Body of pancreas (tissue), 4 donors: ENCODE data around the gene THTPA. TPM values are rescaled to one million over a fixed set of nuclear protein-coding genes. Genes with fewer than 3 reads are reported as not detected.

ENCODE experiments used
- ATAC-seq: fragments of 150-250 bp; one replicate; pipeline ENCODE4 v1.9.1; 2016
- DNase-seq, 4 donors: peaks; one replicate each; pipeline ENCODE4 v3.0.0-alpha.2; 2019
- H3K27ac ChIP-seq, 4 donors: fragments of 200-600 bp; sonication (generic); 1 replicate in 3 of 4; 2 replicates in 1 of 4; pipeline versions ENCODE4 v1.5.1 to v1.6.1; 2016 to 2019; ENCODE audit warnings: mild to moderate bottlenecking in 1 of 4, mixed read lengths in 1 of 4, moderate library complexity in 1 of 4
- H3K27me3 ChIP-seq, 2 donors: fragments of 200-600 bp; sonication (generic); one replicate each; pipeline ENCODE4 v1.6.0; 2016; ENCODE audit warnings: mild to moderate bottlenecking in 1 of 2
- H3K36me3 ChIP-seq, 2 donors: fragments of 200-600 bp; sonication (generic); replicated peaks in 1 of 2; 2 replicates each; pipeline ENCODE4 v1.5.1; 2016; ENCODE audit warnings: low read depth in 2 of 2; ENCODE audit not compliant: insufficient read depth in 1 of 2
- H3K4me1 ChIP-seq: fragments of 200-600 bp; sonication (generic); one replicate; pipeline ENCODE4 v1.6.0; 2016
- H3K4me3 ChIP-seq, 2 donors: fragments of 200-600 bp; sonication (generic); 1 replicate in 1 of 2; 2 replicates in 1 of 2; pipeline ENCODE4 v1.5.1; 2016 to 2019
- H3K9me3 ChIP-seq, 3 donors: fragments of 200-600 bp; sonication (generic); 1 replicate in 2 of 3; 2 replicates in 1 of 3; pipeline ENCODE4 v1.5.1; 2016
- CTCF ChIP-seq, 7 experiments: fragments of 450-650 bp in 4 of 7; fragments of 200-600 bp in 3 of 7; sonication (generic) in 3 of 7; IDR thresholded peaks; one replicate each; pipeline ENCODE4 v1.5.1; 2016 to 2019; ENCODE audit warnings: antibody characterized with exemption in 7 of 7
- POLR2A ChIP-seq, 3 donors: fragments of 450-650 bp; IDR thresholded peaks; one replicate each; pipeline ENCODE4 v1.6.1; 2016; ENCODE audit warnings: antibody characterized with exemption in 3 of 3, mild to moderate bottlenecking in 2 of 3
- WGBS, 2 donors: methylation state at CpG; one replicate each; pipeline ENCODE4 v1.1.5; 2017; 5-methylcytosine and 5-hydroxymethylcytosine counted together
- intact Hi-C: fragments of 100-400 bp; cut with DNase I; formaldehyde crosslinking; loops from one replicate; pipeline ENCODE4 v1.15.1; 2023
- total RNA-seq, 2 donors: library from RNA; depleted of rRNA; stranded (reverse); fragments of >200 nt; gene quantifications; one replicate each; pipeline ENCODE4 v1.1.0, GENCODE V29; 2016

THTPA gene
- total RNA-seq, 2 donors from 2014 or later: 11.7 to 43.2 TPM

DNA sequence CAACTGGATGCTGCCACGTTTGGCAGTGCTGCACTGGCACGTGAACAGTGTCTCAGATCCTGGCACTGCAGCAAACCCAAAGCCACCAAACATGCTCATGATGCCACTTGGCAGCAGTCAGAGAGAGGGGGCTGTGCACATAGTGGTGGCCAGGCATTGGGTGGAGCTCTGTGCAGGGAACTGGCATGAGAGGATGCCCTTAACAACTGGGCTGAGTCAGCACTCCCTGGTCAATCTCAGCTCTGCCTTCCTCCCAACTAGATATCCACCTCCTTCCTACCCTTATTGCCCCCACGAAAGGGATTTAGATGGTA is 41.5 kb upstream of the THTPA start:
- Histone ChIP-seq H3K27ac (no peak overlapping the region), H3K4me3 (no peak overlapping the region), H3K9me3 (no peaks in the 10 kb centered on the region), H3K4me1 (no peaks in the 10 kb centered on the region), H3K36me3 (no peaks in the 10 kb centered on the region), H3K27me3 (no peaks in the 10 kb centered on the region)
- intact Hi-C loops: no loop called here
- no peak for TF ChIP-seq CTCF (IDR thresholded peaks at IDR 0.05)
- no peak for TF ChIP-seq POLR2A (IDR thresholded peaks at IDR 0.05)
- ATAC-seq (no peak), DNase-seq (no peak)
- 60 to 67% methylated on average over 2 to 3 of the region's 3 CpGs for WGBS, 2 donors

DNA sequence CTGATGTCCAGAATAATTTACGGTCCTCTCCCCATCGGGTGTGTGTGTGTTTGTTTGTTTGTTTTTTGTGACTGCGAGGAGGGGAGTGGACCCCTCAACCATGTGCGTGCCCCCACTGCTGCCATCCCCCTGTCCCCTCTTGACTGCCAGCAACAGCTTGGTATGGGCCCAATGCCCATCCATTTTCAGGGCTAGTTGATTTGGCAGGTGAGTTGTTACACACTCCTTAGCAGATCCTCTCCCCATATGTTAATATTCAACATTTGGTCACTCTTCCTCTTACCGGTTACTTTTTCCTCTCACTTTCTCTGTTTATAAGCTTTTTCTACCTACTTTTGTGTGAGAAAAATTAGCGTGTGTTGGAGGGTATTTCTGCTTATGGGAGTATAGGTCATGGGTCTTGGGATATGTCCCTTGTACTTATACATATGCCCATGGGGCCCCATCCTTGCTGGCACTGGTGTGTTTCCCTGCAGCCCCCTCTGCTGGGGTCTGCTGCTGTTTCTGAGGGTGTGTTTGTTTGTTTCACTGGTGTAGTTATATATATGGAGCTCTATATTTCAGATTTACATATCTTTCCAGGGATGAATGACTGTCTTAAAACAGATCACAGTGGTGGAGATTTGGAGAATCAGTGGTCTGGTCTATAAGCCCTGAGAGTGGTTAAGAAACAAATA is 38.3 kb upstream of the THTPA start:
- no peaks in the 10 kb centered on the region for H3K9me3 ChIP-seq
- no peaks in the 10 kb centered on the region for H3K4me1 ChIP-seq
- ATAC-seq (no peak), DNase-seq (no peak)
- no peak overlapping the region for H3K4me3 ChIP-seq
- intact Hi-C loops: no loop called here
- H3K27me3 ChIP-seq: no peaks in the 10 kb centered on the region
- TF ChIP-seq POLR2A (IDR thresholded peaks at IDR 0.05): no peak
- TF ChIP-seq CTCF (IDR thresholded peaks at IDR 0.05): no peak
- WGBS, 2 donors: 74 to 76% methylated on average over 6 of the region's 6 CpGs
- H3K36me3 ChIP-seq: no peaks in the 10 kb centered on the region
- no peak overlapping the region for H3K27ac ChIP-seq

- ATAC-seq: no peak
- intact Hi-C loops: no loop called here
- Histone ChIP-seq H3K36me3 (no peaks in the 10 kb centered on the region), H3K4me1 (no peaks in the 10 kb centered on the region), H3K27me3 (no peaks in the 10 kb centered on the region), H3K4me3 (no peak overlapping the region), H3K9me3 (no peaks in the 10 kb centered on the region), H3K27ac (no peak overlapping the region)
- 79 to 88% methylated on average over 4 of the region's 4 CpGs for WGBS, 2 donors
- no peak for TF ChIP-seq CTCF (IDR thresholded peaks at IDR 0.05)
- no peak for TF ChIP-seq POLR2A (IDR thresholded peaks at IDR 0.05)
- no peak for DNase-seq
Observed at GRCh38 chr14:23518709-23519108, 37.4 kb upstream of the THTPA start.

DNA sequence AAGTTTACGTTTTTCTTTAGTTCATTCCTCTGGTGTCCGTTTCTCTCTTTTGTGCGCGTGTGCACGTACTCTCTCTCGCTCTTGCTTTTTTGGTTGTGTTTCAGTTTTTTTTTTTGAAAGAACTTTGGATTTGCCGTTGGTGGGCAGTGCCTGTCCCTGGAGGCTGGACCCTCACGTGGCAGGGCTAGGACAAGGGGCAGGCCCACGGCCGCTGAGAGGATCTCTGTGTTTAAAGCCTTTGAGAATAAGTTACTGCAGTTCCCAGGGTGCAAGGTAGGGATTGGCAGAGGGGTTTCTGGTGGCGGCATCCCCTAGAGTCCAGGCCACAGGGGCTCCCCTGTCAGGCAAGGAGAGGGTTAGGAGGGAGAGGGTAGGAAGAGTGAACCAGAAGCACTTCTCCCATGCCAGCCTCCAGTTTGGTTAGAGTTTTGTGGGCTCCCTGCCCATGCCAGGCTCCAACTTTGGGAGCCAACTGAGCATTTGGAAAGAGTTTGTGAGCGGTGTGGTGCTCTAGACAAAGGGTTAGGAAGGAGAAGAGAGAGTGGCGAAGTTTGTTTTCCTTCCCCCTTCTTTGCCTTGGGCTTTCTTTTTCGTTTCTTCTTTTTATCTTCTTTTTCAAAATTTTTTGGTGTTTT is 35.1 kb upstream of the THTPA start:
- ATAC-seq (no peak), DNase-seq (no peak)
- Histone ChIP-seq H3K4me3 (no peak overlapping the region), H3K27me3 (no peaks in the 10 kb centered on the region), H3K27ac (no peak overlapping the region), H3K4me1 (no peaks in the 10 kb centered on the region), H3K9me3 (no peaks in the 10 kb centered on the region), H3K36me3 (no peaks in the 10 kb centered on the region)
- WGBS, 2 donors: 74 to 85% methylated on average over 14 of the region's 14 CpGs
- intact Hi-C loops: no loop called here
- no peak for TF ChIP-seq POLR2A (IDR thresholded peaks at IDR 0.05)
- TF ChIP-seq CTCF (IDR thresholded peaks at IDR 0.05): no peak
